B cell (primary cell): ENCODE results near the gene SLC7A5. TPM values are rescaled to one million over a fixed set of nuclear protein-coding genes. Genes with fewer than 3 reads are reported as not detected.
"Not testable (repeated sequence)": the region's sequence is repeated elsewhere in the genome, so short reads cannot be mapped to it uniquely, and the experiment has no call there.

Experiments
- ATAC-seq: fragments of 200-7000 bp; cut with Tn5 transposase; one replicate; pipeline ENCODE4 v1.10.0; 2021; ENCODE audit warnings: low read depth, mild to moderate bottlenecking, moderate number of reproducible peaks, moderate library complexity
- CTCF ChIA-PET: fragments of 350-600 bp; sonication (Branson Sonifier 250); formaldehyde crosslinking; loops from one replicate; lab custom pipeline; 2021; ENCODE audit warnings: antibody characterized with exemption, inconsistent platforms; lab: Charles Lee
- POLR2A ChIA-PET: fragments of 350-600 bp; sonication (Branson Sonifier 250); formaldehyde crosslinking; loops from one replicate; lab custom pipeline; 2021; ENCODE audit warnings: antibody characterized with exemption; lab: Charles Lee
- DNase-seq: peaks from one replicate; pipeline ENCODE4 v3.0.0; 2013
- H2AFZ ChIP-seq: 2 replicates; pipeline ENCODE4 v1.6.1; 2012; ENCODE audit warnings: mild to moderate bottlenecking, low read depth, low read length; ENCODE audit not compliant: insufficient read depth, poor library complexity, severe bottlenecking
- H3K27ac ChIP-seq, 2 donors: 1 replicate in 1 of 2; 2 replicates in 1 of 2; pipeline ENCODE4 v1.5.1; 2012 to 2013; ENCODE audit warnings: low read length in 2 of 2, mild to moderate bottlenecking in 2 of 2, moderate library complexity in 1 of 2
- H3K27me3 ChIP-seq, 4 experiments: fragments of 200-600 bp in 1 of 4; sonication (generic) in 1 of 4; replicated peaks in 1 of 4; 1 replicate in 2 of 4; 2 replicates in 2 of 4; pipeline versions ENCODE4 v1.6.1 to v1.7.0; 2013 to 2016; ENCODE audit warnings: low read length in 3 of 4, mild to moderate bottlenecking in 2 of 4, mixed read lengths in 1 of 4, moderate library complexity in 1 of 4; ENCODE audit not compliant: insufficient read depth in 4 of 4, control insufficient read depth in 3 of 4; ENCODE audit errors: control extremely low read depth in 1 of 4
- H3K36me3 ChIP-seq, 2 experiments: replicated peaks in 1 of 2; 1 replicate in 1 of 2; 2 replicates in 1 of 2; pipeline versions ENCODE4 v1.6.1 to v1.7.1; 2013; ENCODE audit warnings: low read length in 1 of 2; ENCODE audit not compliant: insufficient read depth in 2 of 2, control insufficient read depth in 1 of 2; ENCODE audit errors: control extremely low read depth in 1 of 2, extremely low read depth in 1 of 2
- H3K4me1 ChIP-seq, 2 donors: fragments of 200-600 bp in 1 of 2; sonication (generic) in 1 of 2; 1 replicate in 1 of 2; 2 replicates in 1 of 2; pipeline versions ENCODE4 v1.5.1 to v1.6.1; 2013 to 2017; ENCODE audit warnings: low read length in 2 of 2; ENCODE audit not compliant: control insufficient read depth in 2 of 2, insufficient read depth in 2 of 2
- H3K4me2 ChIP-seq: replicated peaks from 2 replicates; pipeline ENCODE3; 2012; ENCODE audit warnings: mild to moderate bottlenecking, low read depth, low read length; ENCODE audit not compliant: poor library complexity, severe bottlenecking
- H3K4me3 ChIP-seq, 5 experiments: fragments of 200-600 bp in 1 of 5; sonication (generic) in 1 of 5; 1 replicate in 3 of 5; 2 replicates in 2 of 5; pipeline versions ENCODE4 v1.5.1 to v1.7.0; 2011 to 2016; ENCODE audit warnings: low read length in 4 of 5, mild to moderate bottlenecking in 4 of 5, low read depth in 2 of 5, control low read depth in 1 of 5, moderate library complexity in 1 of 5; ENCODE audit not compliant: insufficient read depth in 1 of 5; ENCODE audit errors: control extremely low read depth in 1 of 5, extremely low read depth in 1 of 5
- H3K79me2 ChIP-seq: fragments of 200-600 bp; sonication (generic); one replicate; pipeline ENCODE4 v1.6.0; 2016; ENCODE audit warnings: low read length; ENCODE audit not compliant: control insufficient read depth, insufficient read depth
- H3K9ac ChIP-seq: fragments of 200-600 bp; sonication (generic); 2 replicates; pipeline ENCODE4 v1.6.1; 2017; ENCODE audit warnings: mild to moderate bottlenecking, low read length, moderate library complexity
- H3K9me3 ChIP-seq, 3 donors: one replicate each; pipeline versions ENCODE4 v1.6.1 to v1.7.1; 2013; ENCODE audit warnings: low read length in 2 of 3; ENCODE audit not compliant: control insufficient read depth in 2 of 3, insufficient read depth in 1 of 3; ENCODE audit errors: control extremely low read depth in 1 of 3
- H4K20me1 ChIP-seq: 2 replicates; pipeline ENCODE4 v1.6.0; 2012; ENCODE audit warnings: mild to moderate bottlenecking, low read length; ENCODE audit not compliant: insufficient read depth, control insufficient read depth, poor library complexity, severe bottlenecking
- H3K27ac Mint-ChIP-seq: one replicate; pipeline ENCODE4 v1.8.0; 2021; ENCODE audit warnings: mixed read lengths
- H3K27me3 Mint-ChIP-seq: one replicate; pipeline ENCODE4 v1.8.0; 2021; ENCODE audit warnings: mixed read lengths
- H3K4me1 Mint-ChIP-seq: one replicate; pipeline ENCODE4 v1.8.0; 2021; ENCODE audit warnings: mixed read lengths
- H3K4me3 Mint-ChIP-seq: one replicate; pipeline ENCODE4 v1.8.0; 2021; ENCODE audit warnings: mixed read lengths
- H3K9me3 Mint-ChIP-seq: one replicate; pipeline ENCODE4 v1.8.0; 2022; ENCODE audit warnings: mixed read lengths; ENCODE audit not compliant: insufficient read depth
- CTCF ChIP-seq: fragments of 200-600 bp; IDR thresholded peaks from one replicate; pipeline ENCODE4 v1.8.0; 2022; ENCODE audit warnings: antibody characterized with exemption, mild to moderate bottlenecking
- EZH2 ChIP-seq: IDR thresholded peaks from 2 replicates; pipeline ENCODE4 v1.6.1; 2012; ENCODE audit warnings: borderline replicate concordance, low read depth, mild to moderate bottlenecking, moderate library complexity, low read length; ENCODE audit not compliant: insufficient read depth, poor library complexity, severe bottlenecking
- WGBS: methylation state at CpG from one replicate; pipeline ENCODE4 v1.1.5; 2013; ENCODE audit warnings: missing lambda C conversion rate; ENCODE audit not compliant: insufficient coverage; 5-methylcytosine and 5-hydroxymethylcytosine counted together
- intact Hi-C: fragments of 100-400 bp; cut with micrococcal nuclease; formaldehyde crosslinking; loops from one replicate; pipeline ENCODE4 v1.10.0; 2022
- polyA plus RNA-seq: library from polyadenylated mRNA; depleted of rRNA; stranded (reverse); fragments of >200 nt; gene quantifications from 2 replicates; pipeline ENCODE4 v1.2.3, GENCODE V29; 2012
- total RNA-seq, 2 donors: library from RNA; stranded (reverse); fragments of 120-200 nt in 1 of 2; gene quantifications; 1 replicate in 1 of 2; 2 replicates in 1 of 2; pipeline versions ENCODE4 v1.2.3 to v1.2.4, GENCODE V29; 2013 to 2022

The SLC7A5 gene
- total and polyA plus RNA-seq, 2 donors (not counting 1 experiment from before 2014, with no cell fraction given), result 2.5 to 20.9 TPM

- H3K4me2 ChIP-seq, H3K9ac ChIP-seq, CTCF ChIA-PET, H3K4me3 Mint-ChIP-seq, H3K9me3 ChIP-seq, H3K27me3 Mint-ChIP-seq, H3K27ac ChIP-seq, DNase-seq, H3K9me3 Mint-ChIP-seq, POLR2A ChIA-PET, H3K27me3 ChIP-seq, H2AFZ ChIP-seq, H4K20me1 ChIP-seq, ATAC-seq, H3K27ac Mint-ChIP-seq, H3K36me3 ChIP-seq, H3K4me1 ChIP-seq, intact Hi-C loops, H3K4me3 ChIP-seq: not testable (repeated sequence)
- H3K79me2 ChIP-seq, result peaks cover 28% of the 10 kb centered on the region
- WGBS, result 96% methylated on average over 18 of the region's 18 CpGs
- peaks cover 18% of the 10 kb centered on the region for H3K4me1 Mint-ChIP-seq
These were observed 7.8 kb downstream of the SLC7A5 start for GRCh38 chr16:87861300-87862099.

- CTCF ChIA-PET, result interaction anchor here (1.7 kb wide), 1 partner anchor 11 kb away, joined by 5 read pairs; no protein-coding TSS in a partner anchor
- H3K4me3 Mint-ChIP-seq, result no peak overlapping the region
- ATAC-seq (no peak), DNase-seq (no peak)
- no peaks in the 10 kb centered on the region for H4K20me1 ChIP-seq
- H3K27me3 ChIP-seq, result no peaks in the 10 kb centered on the region
- peaks cover 16% of the 10 kb centered on the region for H3K4me1 Mint-ChIP-seq
- peak overlapping the region; percentile 50 for H3K27ac Mint-ChIP-seq
- H3K4me1 ChIP-seq, result peaks cover 4 to 13% of the 10 kb centered on the region in 2 donors
- intact Hi-C loops, result no loop called here
- no peak overlapping the region for H3K4me2 ChIP-seq
- no peak overlapping the region for H3K27ac ChIP-seq
- no peaks in the 10 kb centered on the region for H3K9me3 Mint-ChIP-seq
- no peak overlapping the region for H2AFZ ChIP-seq
- WGBS, result 68% methylated on average over 25 of the region's 26 CpGs
- no peak overlapping the region for H3K9ac ChIP-seq
- H3K4me3 ChIP-seq, result no peak overlapping the region
- H3K9me3 ChIP-seq, result no peaks in the 10 kb centered on the region
- H3K79me2 ChIP-seq, result peaks cover 35% of the 10 kb centered on the region
- H3K27me3 Mint-ChIP-seq, result no peaks in the 10 kb centered on the region
- H3K36me3 ChIP-seq, result no peaks in the 10 kb centered on the region
- TF ChIP-seq EZH2 (no peak), CTCF (no peak)
- POLR2A ChIA-PET, result no interaction called here
These were observed 8.6 kb downstream of the SLC7A5 start for GRCh38 chr16:87860553-87861299.

GRCh38 chr16:87858151-87858993 lies 10.9 kb downstream of the SLC7A5 start:
- DNase-seq, intact Hi-C loops, H3K27me3 Mint-ChIP-seq, H3K36me3 ChIP-seq, H2AFZ ChIP-seq, H3K4me3 Mint-ChIP-seq, H3K4me3 ChIP-seq, POLR2A ChIA-PET, H3K27ac ChIP-seq, H3K9me3 ChIP-seq, H3K9ac ChIP-seq, H3K4me2 ChIP-seq, H3K27me3 ChIP-seq, H4K20me1 ChIP-seq, ATAC-seq, H3K27ac Mint-ChIP-seq, H3K9me3 Mint-ChIP-seq: not testable (repeated sequence)
- 93% methylated on average over 22 of the region's 27 CpGs for WGBS
- CTCF ChIA-PET, result interaction anchor here (1.2 to 3.4 kb wide), 3 partner anchors 79 to 90 kb away, joined by 3 to 14 read pairs (median 5); no protein-coding TSS in a partner anchor
- H3K4me1 Mint-ChIP-seq, result peaks cover 24% of the 10 kb centered on the region
- Histone ChIP-seq H3K4me1 (peaks cover 4 to 27% of the 10 kb centered on the region in 2 donors), H3K79me2 (peaks cover 49% of the 10 kb centered on the region)
